Spleen (tissue), 11 donors: Measurements from ENCODE around the gene ARHGAP22. TPM values are rescaled to one million over a fixed set of nuclear protein-coding genes. Genes with fewer than 3 reads are reported as not detected.

Experiments used
- DNase-seq: peaks from one replicate; pipeline ENCODE4 v3.0.0-alpha.2; 2020
- H3K27ac ChIP-seq, 8 donors: fragments of 200-600 bp; sonication (generic) in 7 of 8; 1 replicate in 4 of 8; 2 replicates in 4 of 8; pipeline versions ENCODE4 v1.5.0 to v1.8.0; 2016 to 2021; ENCODE audit warnings: inconsistent platforms in 4 of 8, mild to moderate bottlenecking in 4 of 8, moderate library complexity in 1 of 8
- H3K27me3 ChIP-seq, 7 donors: fragments of 200-600 bp; sonication (generic) in 6 of 7; replicated peaks in 1 of 7; 1 replicate in 4 of 7; 2 replicates in 3 of 7; pipeline versions ENCODE4 v1.5.0 to v1.8.0; 2016 to 2021; ENCODE audit warnings: inconsistent platforms in 3 of 7, mild to moderate bottlenecking in 1 of 7
- H3K36me3 ChIP-seq, 6 donors: fragments of 200-600 bp; sonication (generic) in 5 of 6; 1 replicate in 4 of 6; 2 replicates in 2 of 6; pipeline versions ENCODE4 v1.5.0 to v1.8.0; 2016 to 2021; ENCODE audit warnings: inconsistent platforms in 2 of 6
- H3K4me1 ChIP-seq, 6 donors: fragments of 200-600 bp; sonication (generic) in 5 of 6; 1 replicate in 3 of 6; 2 replicates in 3 of 6; pipeline versions ENCODE4 v1.5.0 to v1.8.0; 2016 to 2021; ENCODE audit warnings: inconsistent platforms in 3 of 6
- H3K4me3 ChIP-seq, 8 donors: fragments of 200-600 bp; sonication (generic) in 7 of 8; 1 replicate in 4 of 8; 2 replicates in 4 of 8; pipeline versions ENCODE4 v1.5.0 to v1.8.0; 2016 to 2021; ENCODE audit warnings: inconsistent platforms in 4 of 8, mild to moderate bottlenecking in 4 of 8, moderate library complexity in 2 of 8
- H3K9me3 ChIP-seq, 8 donors: fragments of 200-600 bp; sonication (generic) in 7 of 8; 1 replicate in 4 of 8; 2 replicates in 4 of 8; pipeline versions ENCODE4 v1.5.0 to v1.8.0; 2016 to 2021; ENCODE audit warnings: inconsistent platforms in 4 of 8
- POLR2A ChIP-seq, 3 donors: fragments of 450-650 bp; IDR thresholded peaks; one replicate each; pipeline ENCODE4 v1.5.1; 2017; ENCODE audit warnings: antibody characterized with exemption in 3 of 3, mild to moderate bottlenecking in 1 of 3
- POLR2AphosphoS5 ChIP-seq, 3 donors: sonication (generic); formaldehyde crosslinking; IDR thresholded peaks; one replicate each; pipeline ENCODE4 v1.5.1; 2017; ENCODE audit warnings: antibody characterized with exemption in 3 of 3
- WGBS, 5 donors: extraction: QIAGEN DNeasy Blood & Tissue Kit in 3 of 5; methylation state at CpG; one replicate each; pipeline versions ENCODE4 v1.1.5 to v1.1.7; 2013 to 2018; 5-methylcytosine and 5-hydroxymethylcytosine counted together
- intact Hi-C: fragments of 100-400 bp; cut with DNase I; formaldehyde crosslinking; loops from one replicate; pipeline ENCODE4 v1.15.0; 2023; ENCODE audit warnings: low total_unique reads
- polyA plus RNA-seq, 3 donors: library from polyadenylated mRNA; stranded (reverse); fragments of 200-250 nt; gene quantifications; one replicate each; pipeline ENCODE4 v1.2.1, GENCODE V29; 2013
- total RNA-seq, 7 donors: library from RNA; depleted of rRNA in 3 of 7; stranded (reverse); fragments of >200 nt in 3 of 7; fragmentation: NEBNext Ultra II Directional in 4 of 7; extraction: Animal tissue kit (Norgen Biotek cat#: 25700) in 4 of 7; gene quantifications; one replicate each; pipeline versions ENCODE4 v1.1.0 to v1.2.1, GENCODE V29; 2016 to 2021
- TF ChIP-seq, protein P1 (sequence below), 11 experiments: fragments of 200-600 bp in 7 of 11; fragments of 450-650 bp in 4 of 11; sonication (generic) in 4 of 11; IDR thresholded peaks in 8 of 11; conservative IDR thresholded peaks in 3 of 11; 1 replicate in 7 of 11; 2 replicates in 4 of 11; pipeline versions ENCODE4 v1.4.0 to v1.8.0; 2016 to 2021; ENCODE audit warnings: antibody characterized with exemption in 11 of 11, inconsistent platforms in 4 of 11, mild to moderate bottlenecking in 1 of 11
- donor health status: healthy with polysubstance abuse.
- donor health status: DM: no; HTN: no; CAD: no; lungs with moderate emphysema.
- donor health status: DM: no; HTN: no; CAD: no.
- donor health status: Bipolar disorder and iron deficiency.
- donor health status: healthy.
- donor health status: DM: no; HTN: no; CAD: no.
- donor health status: DM: yes; HTN: yes; CAD: no.

ARHGAP22 gene
- total and polyA plus RNA-seq, 10 donors = 0.56 to 7.5 (median 3.2) TPM

DNA sequence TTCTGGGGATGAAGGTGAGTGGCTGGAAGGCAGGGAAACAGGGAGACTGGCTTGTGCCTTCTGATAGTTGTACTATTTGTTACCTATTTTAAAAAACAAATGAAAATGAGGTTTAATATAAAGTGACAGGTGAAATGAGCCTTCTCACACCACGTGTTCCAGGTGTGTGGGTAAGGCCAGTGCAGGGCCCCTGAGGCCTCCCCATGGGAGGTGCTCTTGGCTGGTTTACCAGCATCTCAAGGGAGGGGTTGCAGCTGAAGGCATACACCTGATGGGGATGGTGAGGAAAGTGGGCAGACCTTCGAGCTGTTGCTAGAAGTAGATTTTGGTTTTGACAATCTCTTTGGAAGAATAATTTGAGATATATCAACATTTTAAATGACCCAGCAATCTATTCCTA is 103.6 kb downstream of the ARHGAP22 start:
- Histone ChIP-seq H3K27me3 (peaks cover 0 to 21% (median 0%) of the 10 kb centered on the region in 7 donors), H3K4me3 (no peak overlapping the region), H3K9me3 (no peaks in the 10 kb centered on the region), H3K36me3 (no peaks in the 10 kb centered on the region), H3K27ac (no peak overlapping the region), H3K4me1 (peaks cover 0 to 6% (median 0%) of the 10 kb centered on the region in 6 donors)
- 58 to 73% (median 68%) methylated on average over 2 of the region's 2 CpGs for WGBS, 5 donors
- no peak for DNase-seq
- TF ChIP-seq POLR2A (IDR thresholded peaks at IDR 0.05) (no peak), POLR2AphosphoS5 (IDR thresholded peaks at IDR 0.05) (no peak)
- TF ChIP-seq, protein P1, sequence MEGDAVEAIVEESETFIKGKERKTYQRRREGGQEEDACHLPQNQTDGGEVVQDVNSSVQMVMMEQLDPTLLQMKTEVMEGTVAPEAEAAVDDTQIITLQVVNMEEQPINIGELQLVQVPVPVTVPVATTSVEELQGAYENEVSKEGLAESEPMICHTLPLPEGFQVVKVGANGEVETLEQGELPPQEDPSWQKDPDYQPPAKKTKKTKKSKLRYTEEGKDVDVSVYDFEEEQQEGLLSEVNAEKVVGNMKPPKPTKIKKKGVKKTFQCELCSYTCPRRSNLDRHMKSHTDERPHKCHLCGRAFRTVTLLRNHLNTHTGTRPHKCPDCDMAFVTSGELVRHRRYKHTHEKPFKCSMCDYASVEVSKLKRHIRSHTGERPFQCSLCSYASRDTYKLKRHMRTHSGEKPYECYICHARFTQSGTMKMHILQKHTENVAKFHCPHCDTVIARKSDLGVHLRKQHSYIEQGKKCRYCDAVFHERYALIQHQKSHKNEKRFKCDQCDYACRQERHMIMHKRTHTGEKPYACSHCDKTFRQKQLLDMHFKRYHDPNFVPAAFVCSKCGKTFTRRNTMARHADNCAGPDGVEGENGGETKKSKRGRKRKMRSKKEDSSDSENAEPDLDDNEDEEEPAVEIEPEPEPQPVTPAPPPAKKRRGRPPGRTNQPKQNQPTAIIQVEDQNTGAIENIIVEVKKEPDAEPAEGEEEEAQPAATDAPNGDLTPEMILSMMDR (IDR thresholded peaks at IDR 0.05 in 8 of 11, conservative IDR thresholded peaks at IDR 0.05 in 3 of 11) = no peak
- intact Hi-C loops = loop anchor here (10.0 kb wide), 1 partner anchor 136 kb away; no protein-coding TSS in a partner anchor

DNA sequence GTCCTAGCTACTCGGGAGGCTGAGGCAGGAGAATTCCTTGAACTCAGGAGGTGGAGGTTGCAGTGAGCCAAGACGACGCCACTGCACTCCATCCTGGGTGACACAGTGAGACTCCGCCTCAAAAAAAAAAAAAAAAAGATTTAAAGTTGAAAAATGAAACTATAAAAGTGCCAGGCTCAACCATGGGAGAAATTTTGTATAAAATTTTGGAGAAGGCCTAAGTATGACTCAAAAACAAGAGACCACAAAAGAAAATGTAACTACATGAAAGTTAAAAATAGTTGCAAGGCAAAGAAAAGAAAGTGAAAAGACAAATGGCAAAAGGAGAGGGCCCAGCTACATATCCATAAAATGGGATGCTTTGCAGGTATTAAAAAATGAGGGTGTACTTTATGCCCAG is 104.1 kb downstream of the ARHGAP22 start:
- no peak overlapping the region for H3K4me3 ChIP-seq
- H3K4me1 ChIP-seq = peaks cover 0 to 6% (median 0%) of the 10 kb centered on the region in 6 donors
- DNase-seq = no peak
- TF ChIP-seq, protein P1 (IDR thresholded peaks at IDR 0.05 in 8 of 11, conservative IDR thresholded peaks at IDR 0.05 in 3 of 11) = no peak
- no peaks in the 10 kb centered on the region for H3K36me3 ChIP-seq
- 78 to 85% (median 79%) methylated on average over 4 of the region's 4 CpGs for WGBS, 5 donors
- peaks cover 0 to 24% (median 0%) of the 10 kb centered on the region in 7 donors for H3K27me3 ChIP-seq
- intact Hi-C loops = loop anchor here (10.0 kb wide), 1 partner anchor 136 kb away; no protein-coding TSS in a partner anchor
- no peaks in the 10 kb centered on the region for H3K9me3 ChIP-seq
- no peak overlapping the region for H3K27ac ChIP-seq

DNA sequence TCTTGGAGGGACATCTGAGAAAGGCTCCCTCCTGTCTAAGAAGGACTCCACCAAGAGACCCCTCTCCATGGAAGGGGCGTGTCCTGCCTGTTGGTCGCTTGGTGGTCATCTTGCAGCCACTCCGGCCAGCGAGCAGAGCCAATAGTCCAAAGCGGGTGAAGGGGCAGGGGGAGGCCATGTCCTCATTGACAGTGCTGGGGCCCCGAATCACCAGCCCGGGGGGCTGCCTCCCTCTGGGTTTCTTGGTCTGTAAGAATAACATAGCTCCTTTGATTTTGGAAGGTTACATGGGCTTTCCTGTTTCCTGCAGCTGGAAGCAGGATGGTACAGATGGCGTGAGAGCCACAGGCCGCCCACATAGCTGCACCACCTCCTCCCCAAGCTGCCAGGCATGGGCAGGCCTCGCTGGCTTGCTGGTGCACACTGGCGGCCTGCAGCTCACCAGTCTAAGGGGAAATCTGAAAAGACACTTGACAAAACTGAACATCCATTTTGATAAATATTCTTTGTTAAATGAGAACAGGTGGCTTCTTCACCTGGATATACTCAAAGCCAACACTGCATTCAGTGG is 105.8 kb downstream of the ARHGAP22 start:
- Histone ChIP-seq H3K9me3 (no peaks in the 10 kb centered on the region), H3K27me3 (peaks cover 0 to 41% (median 0%) of the 10 kb centered on the region in 7 donors), H3K4me1 (peaks cover 0 to 6% (median 0%) of the 10 kb centered on the region in 6 donors), H3K4me3 (no peak overlapping the region), H3K27ac (no peak overlapping the region), H3K36me3 (no peaks in the 10 kb centered on the region)
- DNase-seq = no peak
- TF ChIP-seq POLR2AphosphoS5 (IDR thresholded peaks at IDR 0.05) (no peak), POLR2A (IDR thresholded peaks at IDR 0.05) (no peak)
- TF ChIP-seq, protein P1 (IDR thresholded peaks at IDR 0.05 in 8 of 11, conservative IDR thresholded peaks at IDR 0.05 in 3 of 11) = no peak
- WGBS, 5 donors = 78 to 93% (median 85%) methylated on average over 10 to 11 of the region's 11 CpGs
- intact Hi-C loops = no loop called here

DNA sequence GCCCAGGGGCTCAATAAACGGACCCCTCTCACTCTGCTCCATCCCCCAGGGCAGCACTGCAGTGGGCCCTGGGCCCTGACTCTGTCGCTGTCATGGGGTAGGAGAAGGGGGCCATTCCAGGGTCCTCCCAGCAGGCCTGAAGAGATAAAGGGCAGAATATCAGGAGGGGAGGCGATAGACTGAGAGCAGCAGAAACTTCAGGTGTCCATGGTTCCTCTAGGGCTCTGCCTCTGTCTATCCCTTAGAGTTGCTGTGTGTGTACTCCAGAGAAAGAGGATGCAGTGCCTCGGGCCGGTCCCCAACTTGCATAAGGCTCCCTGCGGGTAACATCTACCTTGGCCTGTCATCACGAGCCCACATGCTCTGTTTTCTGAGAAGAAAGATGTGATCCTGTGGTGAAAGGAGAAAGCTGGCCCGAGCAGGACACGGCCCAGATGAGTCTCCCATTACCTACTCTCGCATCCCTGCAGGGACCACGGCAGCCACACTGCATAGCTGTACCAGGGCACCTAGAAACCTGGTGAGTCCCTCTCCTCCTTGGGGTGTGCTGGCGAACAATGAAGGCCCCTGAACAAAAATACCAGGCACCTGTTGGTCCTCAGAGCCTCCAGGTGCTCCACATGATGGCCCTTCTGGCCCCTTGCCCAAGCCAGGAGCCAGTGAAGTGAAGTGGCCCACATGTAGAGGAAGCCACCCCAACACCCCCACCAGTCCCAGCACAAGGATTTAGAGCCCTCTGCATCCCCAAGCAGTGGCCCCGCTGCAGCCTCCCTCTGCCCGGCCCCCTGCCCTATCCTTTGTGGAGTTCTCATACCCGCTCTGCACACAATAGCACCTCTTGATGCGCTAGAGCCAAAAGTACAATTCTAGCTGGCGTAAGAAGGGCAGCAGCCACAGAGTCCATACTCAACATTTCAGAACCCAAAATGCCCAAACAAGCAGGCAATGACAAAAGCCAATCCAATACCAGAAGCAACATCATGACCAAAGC is 106.8 kb downstream of the ARHGAP22 start:
- TF ChIP-seq POLR2AphosphoS5 (IDR thresholded peaks at IDR 0.05) (no peak), POLR2A (IDR thresholded peaks at IDR 0.05) (no peak)
- TF ChIP-seq, protein P1 (IDR thresholded peaks at IDR 0.05 in 8 of 11, conservative IDR thresholded peaks at IDR 0.05 in 3 of 11) = no peak
- Histone ChIP-seq H3K27ac (no peak overlapping the region), H3K4me1 (peaks cover 0 to 6% (median 0%) of the 10 kb centered on the region in 6 donors), H3K27me3 (peaks cover 0 to 50% (median 0%) of the 10 kb centered on the region in 7 donors), H3K4me3 (no peak overlapping the region), H3K9me3 (no peaks in the 10 kb centered on the region), H3K36me3 (no peaks in the 10 kb centered on the region)
- intact Hi-C loops = no loop called here
- 80 to 87% (median 87%) methylated on average over 15 to 17 of the region's 17 CpGs for WGBS, 5 donors
- DNase-seq = no peak
